ENCODE results near the gene UMAD1. TPM values are rescaled to one million over a fixed set of nuclear protein-coding genes. Genes with fewer than 3 reads are reported as not detected.

The UMAD1 gene
- total and polyA plus RNA-seq, 2 of the 4 experiments (the other 2 are of a cell fraction), result 5.2 to 8.4 TPM

GRCh38 chr7:7779888-7780287, 139.3 kb downstream of the UMAD1 start:
- TF ChIP-seq SMC3 (IDR thresholded peaks at IDR 0.05; ENCODE audit: low read depth, low read length) (no peak), RAD21 (IDR thresholded peaks at IDR 0.05; ENCODE audit: low read length) (no peak), NFE2L2 (IDR thresholded peaks at IDR 0.05; ENCODE audit: low read depth, low read length) (no peak)
- no peaks in the 10 kb centered on the region for H3K9me1 ChIP-seq (ENCODE audit: insufficient read depth, low read length)
- H2BK5ac ChIP-seq (ENCODE audit: low read depth, low read length, poor library complexity, severe bottlenecking), result no peak overlapping the region
- in situ Hi-C loops (cut with MboI; ENCODE audit: low sequenced_read_pairs) (no loop called here), intact Hi-C loops (cut with micrococcal nuclease) (no loop called here), dilution Hi-C loops (cut with HindIII; ENCODE audit: low sequenced_read_pairs, unreplicated experiment) (no loop called here)
- H3K4me3 ChIP-seq (ENCODE audit: insufficient read depth, low read depth, low read length), result no peak overlapping the region
- ChIA-PET CTCF (interaction anchor here (0.7 to 0.8 kb wide), 3 partner anchors 20 to 99 kb away, joined by 3 to 4 read pairs (median 4); no protein-coding TSS in a partner anchor), POLR2A (ENCODE audit: unreplicated experiment) (no interaction called here)
- no peak overlapping the region for H2AK5ac ChIP-seq (ENCODE audit: low read depth, low read length)
- H4K5ac ChIP-seq (ENCODE audit: low read depth, low read length), result no peak overlapping the region
- H3K14ac ChIP-seq (replicated peaks; ENCODE audit: low read depth, low read length), result no peak overlapping the region
- H3K4ac ChIP-seq (ENCODE audit: low read depth, low read length), result no peak overlapping the region
- H3K56ac ChIP-seq (ENCODE audit: extremely low read depth, insufficient read depth, low read length), result no peak overlapping the region
- no peaks in the 10 kb centered on the region for H4K20me1 ChIP-seq (ENCODE audit: insufficient read depth, low read length)
- no peak for DNase-seq
- H2BK120ac ChIP-seq (ENCODE audit: low read depth, low read length), result no peak overlapping the region
- no peaks in the 10 kb centered on the region for H3K79me1 ChIP-seq (ENCODE audit: low read depth in 1 of 2, low read length in 2 of 2)
- H2AFZ ChIP-seq (replicated peaks; ENCODE audit: low read length, poor library complexity), result no peak overlapping the region
- no peaks in the 10 kb centered on the region for H3K36me3 ChIP-seq (ENCODE audit: control insufficient read depth, insufficient read depth, low read length)
- no peak overlapping the region for H3K23ac ChIP-seq (ENCODE audit: low read depth, low read length)
- BruUV-seq (replicated peaks), result no TSS peak
- no peak overlapping the region; the same call in 1 of the 2 replicates for H3K4me2 ChIP-seq (ENCODE audit: low read depth, low read length)
- no peak overlapping the region for H3K9ac ChIP-seq (ENCODE audit: low read depth, low read length)
- peaks cover 3% of the 10 kb centered on the region for H3K4me1 ChIP-seq (ENCODE audit: control insufficient read depth, insufficient read depth, low read length)
- no peaks in the 10 kb centered on the region for H3K27me3 ChIP-seq (ENCODE audit: control insufficient read depth, insufficient read depth, low read length)
- H3K27ac ChIP-seq (ENCODE audit: insufficient read depth, low read length), result no peak overlapping the region
- no peak overlapping the region; the same call in 1 of the 2 replicates for H2BK20ac ChIP-seq (ENCODE audit: low read depth, low read length)
- H2AK9ac ChIP-seq (replicated peaks; ENCODE audit: low read depth, low read length, poor library complexity), result no peak overlapping the region
- ATAC-seq (ENCODE audit: low read depth), result peak; percentile 46
- no CpG with 5 or more reads among the region's 1 CpG for WGBS, 2 experiments (ENCODE audit: extremely low coverage in 2 of 2, insufficient read length in 1 of 2)
- no peak overlapping the region for H3K18ac ChIP-seq (ENCODE audit: low read depth, low read length)
- no peaks in the 10 kb centered on the region for H3K9me3 ChIP-seq (ENCODE audit: control insufficient read depth, insufficient read depth, low read length)
- no peak overlapping the region for H4K8ac ChIP-seq (ENCODE audit: low read depth in 2 of 2, low read length in 2 of 2)
- no peak overlapping the region for H4K91ac ChIP-seq (ENCODE audit: insufficient read depth, low read depth, low read length)
- H2BK15ac ChIP-seq (ENCODE audit: low read depth, low read length), result no peak overlapping the region
